Hematopoietic multipotent progenitor cell (in vitro differentiated cells): ENCODE results near the gene DNAJC10. TPM values are rescaled to one million over a fixed set of nuclear protein-coding genes. Genes with fewer than 3 reads are reported as not detected.
"Not testable (repeated sequence)": the region's sequence is repeated elsewhere in the genome, so short reads cannot be mapped to it uniquely, and the experiment has no call there.

Source experiments
- DNase-seq, 3 donors: peaks; one replicate each; pipeline ENCODE4 v3.0.0-alpha.2; 2011 to 2015; ENCODE audit warnings: low read depth in 2 of 3, low spot score in 2 of 3
- total RNA-seq: library from RNA; depleted of rRNA; stranded (reverse); fragments of >200 nt; gene quantifications from one replicate; pipeline ENCODE4 v1.2.3, GENCODE V29; 2012

DNAJC10 gene
- total RNA-seq, 1 donor, result 23.2 TPM

GRCh38 chr2:182724656-182725055 is 8.6 kb downstream of the DNAJC10 start:
- no peak for DNase-seq

DNA sequence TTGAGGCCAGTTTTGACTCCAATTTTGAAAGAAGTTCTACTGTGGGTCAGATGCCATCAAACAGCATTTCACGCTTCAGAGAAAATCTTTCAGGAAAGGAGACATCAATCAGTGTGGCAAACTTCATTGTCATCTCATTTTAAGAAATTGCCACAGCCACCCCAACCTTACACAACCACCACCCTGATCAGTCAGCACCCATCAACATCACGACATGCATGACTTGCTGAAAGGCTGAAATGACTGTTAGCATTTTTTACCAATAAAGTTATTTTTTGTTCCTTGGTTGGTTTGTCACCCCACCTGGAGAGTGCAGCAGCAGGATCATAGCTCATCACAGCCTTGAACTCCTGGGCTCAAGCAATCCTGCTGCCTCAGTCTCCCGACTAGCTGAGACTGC is 10.4 kb downstream of the DNAJC10 start:
- DNase-seq, result no peak

- DNase-seq, result no peak
These were observed 12.0 kb downstream of the DNAJC10 start for GRCh38 chr2:182728014-182728413.

- DNase-seq, result no peak
These were observed 13.8 kb downstream of the DNAJC10 start for GRCh38 chr2:182729710-182730339.

GRCh38 chr2:182730486-182730885 is 14.4 kb downstream of the DNAJC10 start:
- no peak for DNase-seq

DNA sequence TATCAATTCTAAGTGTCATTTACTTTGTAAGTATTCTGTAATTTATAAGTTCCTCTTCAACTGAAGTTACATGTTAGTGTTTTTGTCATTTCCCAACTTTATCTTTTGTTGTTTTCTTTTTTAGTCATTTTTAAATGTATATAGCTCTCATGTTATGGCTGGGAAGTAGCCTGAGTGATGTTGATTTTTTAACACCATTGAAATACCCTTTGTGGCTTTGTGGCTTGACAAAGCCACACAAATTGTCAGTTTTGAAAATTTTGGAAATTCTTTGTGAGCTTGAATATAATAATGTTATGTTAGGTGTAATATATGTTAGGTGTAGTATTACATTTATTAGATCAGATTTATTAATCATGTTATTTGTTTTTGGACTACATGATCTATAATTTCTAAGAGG is 16.7 kb downstream of the DNAJC10 start:
- no peak for DNase-seq

DNA sequence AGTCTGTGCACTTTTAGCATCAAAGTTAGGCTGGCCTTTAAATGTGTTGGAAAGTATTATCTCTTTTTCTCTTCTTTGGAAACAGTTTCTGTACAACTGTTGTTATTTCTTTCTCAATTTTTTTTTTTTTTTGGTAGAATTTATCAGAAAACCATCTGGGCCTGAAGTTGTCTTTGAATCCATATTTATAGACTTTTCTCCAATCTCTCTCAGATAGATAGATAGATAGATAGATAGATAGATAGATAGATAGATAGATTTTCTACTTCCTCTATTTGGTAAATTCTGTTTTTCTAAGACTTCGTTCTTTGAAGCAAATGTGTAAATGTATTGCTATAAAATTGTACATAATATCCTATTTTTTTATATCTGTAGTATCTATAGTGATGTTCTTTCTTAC is 17.5 kb downstream of the DNAJC10 start:
- DNase-seq, result no peak

DNA sequence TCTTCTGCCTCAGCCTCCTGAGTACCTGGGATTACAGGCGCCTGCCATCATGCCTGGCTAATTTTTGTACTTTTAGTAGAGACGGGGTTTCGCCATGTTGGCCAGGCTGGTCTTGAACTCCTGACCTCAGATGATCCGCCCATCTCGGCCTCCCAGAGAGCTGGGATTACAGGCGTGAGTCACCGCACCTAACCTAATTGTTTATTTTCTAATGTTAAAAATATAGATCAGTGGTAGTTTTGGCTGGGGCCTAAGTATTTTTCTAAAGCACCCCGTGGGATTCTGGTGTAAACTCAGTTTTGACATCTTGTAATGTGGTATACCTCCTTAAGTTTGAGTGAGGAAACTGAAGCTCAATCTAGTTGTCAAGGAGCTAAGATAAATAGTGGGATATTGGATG is 20.8 kb downstream of the DNAJC10 start:
- DNase-seq, result not testable (repeated sequence)

DNA sequence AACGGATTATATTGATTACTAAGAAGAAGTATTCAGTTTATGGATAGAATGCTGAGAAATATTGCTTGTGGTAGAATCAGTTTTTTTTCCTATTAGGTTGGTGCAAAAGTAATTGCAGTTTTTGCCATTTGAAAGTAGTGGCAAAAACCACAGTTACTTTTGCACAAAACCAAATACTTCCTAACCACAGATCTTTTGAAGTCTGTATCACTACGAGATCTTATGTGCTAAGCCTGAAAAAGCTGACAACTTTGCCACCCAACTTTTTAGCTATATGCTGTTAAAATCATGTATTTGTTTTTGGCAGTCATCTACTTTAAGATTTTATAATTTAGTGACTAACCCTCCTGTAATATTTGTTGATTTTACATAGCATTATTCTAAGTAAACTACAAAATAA is 24.6 kb downstream of the DNAJC10 start:
- DNase-seq, result no peak

GRCh38 chr2:182741620-182742019 is 25.6 kb downstream of the DNAJC10 start:
- DNase-seq, result no peak

DNA sequence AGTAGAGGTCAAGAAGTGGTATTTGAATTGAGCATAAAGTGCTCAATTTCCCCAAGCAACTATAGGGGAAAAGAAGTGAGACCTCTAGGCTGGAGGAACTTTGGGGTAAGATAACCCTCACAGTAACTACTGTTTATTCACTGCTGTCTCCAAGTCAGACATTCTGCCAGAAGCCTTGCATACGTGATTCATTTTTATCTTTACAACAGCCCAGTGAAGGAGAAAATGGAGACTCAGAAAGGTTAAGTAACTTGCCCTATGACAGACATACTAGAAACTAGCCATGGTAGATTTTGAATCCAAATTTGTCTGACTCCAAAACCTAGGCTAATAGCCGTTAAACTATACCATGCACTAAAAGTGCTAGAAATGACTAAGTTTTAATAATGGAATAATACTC is 28.4 kb downstream of the DNAJC10 start:
- no peak for DNase-seq

- DNase-seq, result no peak
These were observed 29.0 kb downstream of the DNAJC10 start for GRCh38 chr2:182745061-182745460.

GRCh38 chr2:182745894-182746293 is 29.8 kb downstream of the DNAJC10 start:
- DNase-seq, result not testable (repeated sequence)

- DNase-seq, result no peak
These were observed 38.2 kb downstream of the DNAJC10 start for GRCh38 chr2:182754231-182754630.

DNA sequence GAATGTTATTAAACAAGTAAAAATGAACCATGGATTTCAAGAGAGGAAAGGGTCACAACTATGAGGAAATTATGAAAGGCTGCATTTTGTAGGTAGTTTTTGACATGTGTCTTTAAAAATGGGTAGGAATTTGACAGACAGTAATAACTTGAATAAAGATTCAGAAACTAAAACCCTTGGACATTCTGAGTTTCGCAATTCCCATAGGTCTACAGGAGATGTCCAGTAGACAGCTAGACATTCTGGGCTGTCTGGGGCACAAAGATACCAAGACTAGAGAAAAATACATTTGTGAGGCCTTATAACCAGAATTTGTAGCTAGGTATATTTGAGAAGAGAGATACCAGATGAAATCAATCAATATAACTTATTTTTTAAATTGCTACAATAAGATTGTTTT is 42.3 kb downstream of the DNAJC10 start:
- no peak for DNase-seq

- no peak for DNase-seq
These were observed 45.8 kb downstream of the DNAJC10 start for GRCh38 chr2:182761903-182762302.

- DNase-seq, result peak in 2 of 3 donors; percentile 16 to 54
These were observed 47.4 kb downstream of the DNAJC10 start for GRCh38 chr2:182763311-182763912.

- no peak for DNase-seq
These were observed 50.6 kb downstream of the DNAJC10 start for GRCh38 chr2:182766626-182767025.

DNA sequence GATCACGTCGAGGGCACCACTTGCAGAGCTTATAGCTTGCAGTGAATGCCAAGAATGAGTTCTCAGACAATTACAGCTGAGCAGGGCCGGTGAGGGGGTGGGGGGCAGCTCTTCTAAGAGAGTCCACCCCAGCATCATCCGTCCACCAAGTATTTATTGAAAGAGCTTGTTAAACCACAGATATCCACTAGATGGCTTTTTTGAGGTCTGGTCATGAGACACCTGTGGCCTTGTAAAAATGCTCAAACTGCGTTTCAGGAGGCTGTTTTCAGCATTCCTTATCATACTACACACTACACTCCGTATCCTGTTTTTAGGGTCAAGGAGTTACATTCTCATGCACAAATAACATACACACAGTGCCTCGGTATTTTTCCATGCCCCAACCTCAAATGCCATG is 51.5 kb downstream of the DNAJC10 start:
- peak in 1 of 3 donors; percentile 33 for DNase-seq

GRCh38 chr2:182768950-182769349 is 52.9 kb downstream of the DNAJC10 start:
- DNase-seq, result not testable (repeated sequence)

DNA sequence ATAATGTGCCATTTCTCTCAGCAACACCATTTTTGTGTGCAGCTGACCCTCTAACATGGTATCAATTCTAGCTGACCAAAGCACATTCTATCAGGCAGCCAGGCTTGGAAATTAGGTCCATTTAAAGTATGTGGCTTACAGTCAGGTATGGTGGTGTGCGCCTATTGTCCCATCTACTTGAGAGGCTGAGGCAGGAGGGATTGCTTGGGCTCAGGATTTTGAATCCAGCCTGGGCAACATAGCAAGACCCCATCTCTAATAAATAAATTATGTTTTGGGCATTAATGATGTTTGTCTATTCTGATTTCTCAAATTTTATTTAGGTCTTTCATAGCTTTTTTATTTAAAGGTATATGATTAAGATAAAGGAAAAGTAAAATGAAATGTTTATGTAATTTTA is 63.3 kb downstream of the DNAJC10 start:
- no peak for DNase-seq

- DNase-seq, result not testable (repeated sequence)
These were observed 65.0 kb downstream of the DNAJC10 start for GRCh38 chr2:182781099-182781498.

DNA sequence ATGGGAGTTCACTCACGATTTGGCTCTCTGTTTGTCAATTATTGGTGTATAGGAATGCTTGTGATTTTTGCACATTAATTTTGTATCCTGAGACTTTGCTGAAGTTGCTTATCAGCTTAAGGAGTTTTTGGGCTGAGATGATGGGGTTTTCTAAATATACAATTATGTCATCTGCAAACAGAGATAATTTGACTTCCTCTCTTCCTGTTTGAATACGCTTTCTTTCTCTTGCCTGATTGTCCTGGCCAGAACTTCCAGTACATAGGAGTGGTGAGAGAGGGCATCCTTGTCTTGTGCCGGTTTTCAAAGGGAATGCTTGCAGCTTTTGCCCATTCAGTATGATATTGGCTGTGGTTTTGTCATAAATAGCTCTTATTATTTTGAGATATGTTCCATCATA is 66.6 kb downstream of the DNAJC10 start:
- not testable (repeated sequence) for DNase-seq
